ENCODE results near the gene ZMIZ1.

ZMIZ1 gene

DNA sequence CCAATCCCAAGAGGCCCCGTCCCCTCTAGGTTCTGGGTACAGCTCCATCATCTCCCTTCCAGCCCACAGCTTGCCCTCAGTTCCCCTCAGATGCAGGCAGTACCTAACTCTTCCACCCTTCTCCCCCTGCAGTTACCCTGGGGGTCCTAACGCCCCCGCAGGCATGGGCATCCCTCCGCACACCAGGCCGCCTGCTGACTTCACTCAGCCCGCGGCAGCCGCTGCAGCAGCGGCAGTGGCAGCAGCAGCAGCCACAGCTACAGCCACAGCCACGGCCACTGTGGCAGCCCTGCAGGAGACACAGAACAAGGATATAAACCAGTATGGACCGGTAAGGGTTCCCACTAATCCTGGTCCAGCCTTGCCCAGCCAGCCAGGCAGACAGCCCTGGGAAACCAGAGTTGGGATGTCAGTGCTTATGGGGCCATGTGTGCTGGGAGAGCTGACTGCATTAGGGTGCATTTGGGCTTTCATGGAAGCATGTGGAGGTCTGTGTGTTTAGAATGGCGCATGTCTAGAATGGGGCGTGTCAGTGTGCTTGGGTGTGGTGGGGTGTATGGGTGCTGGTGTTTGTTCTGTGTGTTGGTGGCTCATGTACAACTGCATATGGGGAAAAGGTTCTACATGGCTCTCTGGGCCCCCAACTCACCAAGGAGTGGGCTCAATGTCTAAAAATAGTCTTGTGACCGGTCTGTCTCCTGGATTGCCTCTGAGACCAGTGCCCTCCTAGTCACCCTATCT, 223.4 kb downstream of the ZMIZ1 start:
- H3K27ac ChIP-seq = no peak overlapping the region
- TF ChIP-seq, protein P1, sequence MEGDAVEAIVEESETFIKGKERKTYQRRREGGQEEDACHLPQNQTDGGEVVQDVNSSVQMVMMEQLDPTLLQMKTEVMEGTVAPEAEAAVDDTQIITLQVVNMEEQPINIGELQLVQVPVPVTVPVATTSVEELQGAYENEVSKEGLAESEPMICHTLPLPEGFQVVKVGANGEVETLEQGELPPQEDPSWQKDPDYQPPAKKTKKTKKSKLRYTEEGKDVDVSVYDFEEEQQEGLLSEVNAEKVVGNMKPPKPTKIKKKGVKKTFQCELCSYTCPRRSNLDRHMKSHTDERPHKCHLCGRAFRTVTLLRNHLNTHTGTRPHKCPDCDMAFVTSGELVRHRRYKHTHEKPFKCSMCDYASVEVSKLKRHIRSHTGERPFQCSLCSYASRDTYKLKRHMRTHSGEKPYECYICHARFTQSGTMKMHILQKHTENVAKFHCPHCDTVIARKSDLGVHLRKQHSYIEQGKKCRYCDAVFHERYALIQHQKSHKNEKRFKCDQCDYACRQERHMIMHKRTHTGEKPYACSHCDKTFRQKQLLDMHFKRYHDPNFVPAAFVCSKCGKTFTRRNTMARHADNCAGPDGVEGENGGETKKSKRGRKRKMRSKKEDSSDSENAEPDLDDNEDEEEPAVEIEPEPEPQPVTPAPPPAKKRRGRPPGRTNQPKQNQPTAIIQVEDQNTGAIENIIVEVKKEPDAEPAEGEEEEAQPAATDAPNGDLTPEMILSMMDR (IDR thresholded peaks at IDR 0.05) = no peak
- TF ChIP-seq ZFX (IDR thresholded peaks at IDR 0.05; ENCODE audit: borderline replicate concordance) = no peak

DNA sequence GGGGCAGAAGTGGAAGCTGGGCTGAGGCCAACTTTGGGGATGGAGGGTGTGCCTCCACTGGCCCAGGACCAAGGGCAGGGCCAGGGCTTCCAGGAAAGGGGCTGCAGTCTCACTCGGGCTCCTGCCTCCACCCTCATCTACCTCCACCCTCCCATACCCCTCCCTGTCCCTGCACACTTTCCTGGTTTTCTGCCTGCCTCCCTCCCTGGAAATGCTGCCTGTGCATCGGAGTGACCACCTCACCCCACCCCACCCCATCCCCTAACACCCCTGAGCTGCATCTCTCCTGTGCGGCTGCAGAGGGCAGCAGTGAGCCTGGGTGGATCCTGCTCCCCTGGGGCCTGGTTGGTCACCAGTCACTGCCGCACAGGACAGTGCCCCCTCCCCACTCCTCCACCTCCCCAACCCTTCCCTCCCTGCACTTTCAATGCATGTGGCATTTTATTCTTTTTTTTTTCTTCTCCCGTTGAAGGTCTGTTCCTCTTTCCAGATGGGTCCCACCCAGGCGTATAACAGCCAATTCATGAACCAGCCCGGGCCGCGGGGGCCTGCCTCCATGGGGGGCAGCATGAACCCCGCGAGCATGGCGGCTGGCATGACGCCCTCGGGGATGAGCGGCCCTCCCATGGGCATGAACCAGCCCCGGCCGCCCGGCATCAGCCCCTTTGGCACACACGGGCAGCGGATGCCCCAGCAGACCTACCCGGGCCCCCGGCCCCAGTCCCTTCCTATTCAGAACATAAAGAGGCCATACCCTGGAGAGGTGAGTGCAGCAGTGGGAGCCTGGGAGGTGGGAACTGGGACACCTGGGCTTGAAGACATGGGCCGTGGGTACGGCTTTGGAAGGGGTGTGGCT, 224.4 kb downstream of the ZMIZ1 start:
- TF ChIP-seq, protein P1 (IDR thresholded peaks at IDR 0.05) = peak; percentile 74
- no peak for TF ChIP-seq ZFX (IDR thresholded peaks at IDR 0.05; ENCODE audit: borderline replicate concordance)
- no peak overlapping the region for H3K27ac ChIP-seq

DNA sequence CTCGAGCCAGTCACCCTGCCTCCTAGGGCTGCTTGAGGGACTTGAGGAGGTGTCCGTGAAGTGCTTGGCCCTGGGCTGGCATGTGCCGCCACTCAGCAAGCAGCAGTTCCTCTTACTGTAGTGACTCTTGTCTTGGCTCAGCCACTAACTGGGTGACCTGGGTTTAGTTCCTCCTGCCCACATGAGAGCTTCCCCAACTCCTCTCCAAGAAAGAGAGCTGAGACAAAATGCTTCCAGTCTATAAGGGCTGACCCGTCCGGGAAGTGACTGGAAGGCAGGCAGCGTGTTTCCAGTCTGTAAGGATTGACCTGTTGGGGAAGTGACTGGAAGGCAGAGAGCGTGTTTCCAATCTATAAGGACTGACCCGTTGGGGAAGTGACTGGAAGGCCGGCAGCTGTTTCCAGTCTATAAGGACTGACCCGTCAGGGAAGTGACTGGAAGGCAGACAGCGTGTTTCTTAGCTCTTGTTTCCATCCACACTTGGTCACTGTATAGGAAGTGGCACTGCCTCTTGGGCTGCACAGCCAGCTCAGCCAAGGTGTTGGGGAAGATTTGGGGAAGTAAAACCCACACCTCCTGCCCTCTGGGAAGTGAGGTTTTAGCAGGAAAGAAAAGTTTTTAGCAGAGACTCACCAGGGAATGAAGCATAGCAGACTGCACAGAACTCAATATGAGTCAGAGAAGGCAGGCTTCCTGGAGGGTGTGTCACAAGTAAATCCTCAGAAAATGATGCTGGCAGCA, 225.2 kb downstream of the ZMIZ1 start:
- H3K27ac ChIP-seq = no peak overlapping the region
- no peak for TF ChIP-seq ZFX (IDR thresholded peaks at IDR 0.05; ENCODE audit: borderline replicate concordance)
- TF ChIP-seq, protein P1 (IDR thresholded peaks at IDR 0.05) = no peak

DNA sequence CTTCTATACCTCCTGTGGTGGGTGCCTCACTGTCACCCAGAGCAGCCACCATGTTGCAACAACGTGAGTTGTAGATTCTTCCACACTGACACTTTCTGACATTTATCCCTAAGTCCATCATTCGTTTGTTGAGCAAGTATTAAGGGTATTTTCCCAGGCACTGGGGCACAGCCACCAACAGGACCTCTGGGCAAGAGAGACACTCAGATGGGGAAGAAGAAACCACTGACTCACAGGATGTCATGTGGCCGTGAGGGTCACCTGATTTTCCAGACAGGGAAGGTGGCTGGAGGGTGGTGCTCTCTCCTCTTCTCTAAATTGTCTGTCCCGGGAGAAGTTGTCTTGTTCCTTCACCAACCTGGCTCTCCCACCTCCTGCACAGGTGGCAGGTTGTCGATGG, 226.8 kb downstream of the ZMIZ1 start:
- TF ChIP-seq, protein P1 (IDR thresholded peaks at IDR 0.05) = no peak
- no peak for TF ChIP-seq ZFX (IDR thresholded peaks at IDR 0.05; ENCODE audit: borderline replicate concordance)
- H3K27ac ChIP-seq = no peak overlapping the region

DNA sequence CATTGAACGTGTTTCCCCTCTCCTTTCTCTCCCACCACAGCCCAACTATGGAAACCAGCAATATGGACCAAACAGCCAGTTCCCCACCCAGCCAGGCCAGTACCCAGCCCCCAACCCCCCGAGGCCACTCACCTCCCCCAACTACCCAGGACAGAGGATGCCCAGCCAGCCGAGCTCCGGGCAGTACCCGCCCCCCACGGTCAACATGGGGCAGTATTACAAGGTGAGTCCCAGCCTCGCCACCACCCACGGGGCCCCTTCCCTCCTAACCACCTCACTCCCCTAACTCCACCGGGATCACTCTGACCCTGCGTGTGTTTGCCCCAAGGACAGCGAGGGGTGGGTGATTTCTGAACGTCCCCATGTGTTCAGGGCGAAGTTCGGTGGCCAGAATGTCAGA, 227.7 kb downstream of the ZMIZ1 start:
- TF ChIP-seq, protein P1 (IDR thresholded peaks at IDR 0.05) = no peak
- TF ChIP-seq ZFX (IDR thresholded peaks at IDR 0.05; ENCODE audit: borderline replicate concordance) = no peak
- H3K27ac ChIP-seq = no peak overlapping the region

DNA sequence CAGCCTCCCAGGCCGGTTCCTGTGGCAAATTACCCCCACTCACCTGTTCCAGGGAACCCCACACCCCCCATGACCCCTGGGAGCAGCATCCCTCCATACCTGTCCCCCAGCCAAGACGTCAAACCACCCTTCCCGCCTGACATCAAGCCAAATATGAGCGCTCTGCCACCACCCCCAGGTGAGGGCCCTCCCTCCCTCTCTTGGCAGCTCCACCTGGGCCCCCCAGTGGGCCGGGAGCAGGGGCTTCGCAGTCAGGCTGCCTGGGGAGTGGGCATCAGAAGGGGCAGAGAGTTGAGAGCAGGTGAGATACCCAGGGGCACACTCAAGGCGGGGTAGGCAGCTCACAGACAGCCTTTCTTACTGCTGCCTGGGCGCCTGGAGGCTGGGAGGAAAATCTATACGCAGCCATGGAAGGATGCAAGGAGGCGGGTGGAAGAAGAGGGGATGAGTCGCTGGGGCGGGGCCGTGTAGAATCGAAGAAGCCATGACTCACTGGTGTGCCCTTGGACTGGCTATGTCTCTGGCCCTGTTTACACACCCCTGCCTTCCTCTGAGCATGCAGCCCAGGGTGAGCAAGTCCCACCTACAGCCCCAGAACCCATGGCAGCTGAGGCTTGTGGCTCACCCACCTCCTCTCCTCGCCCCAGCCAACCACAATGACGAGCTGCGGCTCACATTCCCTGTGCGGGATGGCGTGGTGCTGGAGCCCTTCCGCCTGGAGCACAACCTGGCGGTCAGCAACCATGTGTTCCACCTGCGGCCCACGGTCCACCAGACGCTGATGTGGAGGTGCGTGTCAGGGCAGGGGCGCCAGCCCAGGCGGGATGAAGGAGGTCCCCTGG, 229.9 kb downstream of the ZMIZ1 start:
- TF ChIP-seq, protein P1 (IDR thresholded peaks at IDR 0.05) = no peak
- TF ChIP-seq ZFX (IDR thresholded peaks at IDR 0.05; ENCODE audit: borderline replicate concordance) = no peak
- no peak overlapping the region for H3K27ac ChIP-seq
